ENCODE measurements around the gene PDE7B. TPM values are rescaled to one million over a fixed set of nuclear protein-coding genes. Genes with fewer than 3 reads are reported as not detected.

The PDE7B gene
- total and polyA plus RNA-seq, 9 of the 15 experiments (the other 6 are each of a cell fraction or from before 2014, with no cell fraction given), result 0.01 TPM; not detected in 8

DNA sequence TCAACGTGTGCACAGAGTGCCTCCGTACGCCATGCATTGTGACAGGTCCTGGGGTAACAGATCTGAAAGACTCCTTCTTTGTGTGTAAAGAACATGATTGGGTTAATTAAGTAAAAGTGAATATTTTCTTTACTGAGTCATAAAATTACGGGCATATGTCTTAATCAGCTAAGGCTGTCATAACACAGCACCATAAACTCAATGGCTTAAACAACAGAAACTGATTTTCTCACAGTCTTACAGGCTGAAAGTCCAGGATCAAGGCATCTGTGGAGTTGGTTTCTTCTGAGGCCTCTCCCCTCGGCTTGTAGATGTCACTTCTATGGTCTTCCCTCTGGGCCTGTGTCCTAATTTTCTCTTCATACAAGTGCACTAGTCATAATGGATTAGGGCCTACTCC lies 221.7 kb downstream of the PDE7B start:
- Histone ChIP-seq H2AFZ (ENCODE audit: low read depth, low read length) (no peak overlapping the region), H3K4me3 (no peak overlapping the region), H3K4me2 (ENCODE audit: insufficient read depth, low read length) (no peak overlapping the region), H3K36me3 (ENCODE audit: control insufficient read depth, insufficient read depth, low read length) (no peaks in the 10 kb centered on the region), H3K9ac (ENCODE audit: insufficient read depth in 1 of 2, low read depth in 2 of 2, low read length in 2 of 2) (no peak overlapping the region), H3K27me3 (ENCODE audit: control insufficient read depth in 2 of 2, insufficient read depth in 2 of 2, low read length in 2 of 2) (peaks cover 0 to 11% of the 10 kb centered on the region in 2 experiments; a peak in 2 of 5 replicates), H3K27ac (ENCODE audit: extremely low read depth, low read depth, low read length) (no peak overlapping the region), H3K79me2 (ENCODE audit: control insufficient read depth, insufficient read depth, low read length) (no peaks in the 10 kb centered on the region), H4K20me1 (replicated peaks; ENCODE audit: control insufficient read depth, insufficient read depth, low read length) (no peaks in the 10 kb centered on the region), H3K4me1 (replicated peaks in 1 of 2; ENCODE audit: control insufficient read depth in 2 of 2, insufficient read depth in 2 of 2, low read length in 2 of 2) (no peaks in the 10 kb centered on the region), H3K9me3 (replicated peaks; ENCODE audit: control insufficient read depth, insufficient read depth, low read depth, low read length) (no peaks in the 10 kb centered on the region), H3K9me1 (ENCODE audit: control insufficient read depth, insufficient read depth, low read length) (no peaks in the 10 kb centered on the region)
- intact Hi-C loops (cut with micrococcal nuclease), result no loop called here
- DNase-seq (ENCODE audit: extremely low read depth in 1 of 4, low spot score in 3 of 4) (no peak), ATAC-seq (no peak), FAIRE-seq (no peak)
- 23% methylated on average over 5 of the region's 5 CpGs for WGBS (ENCODE audit: insufficient coverage, low coverage, missing lambda C conversion rate)
- POLR2A ChIA-PET, result no interaction called here
- in situ Hi-C loops (cut with MboI), result no loop called here
- CTCF ChIA-PET (ENCODE audit: low intra/inter-chr PET ratio), result no interaction called here
- TF ChIP-seq SMAD3 (CRISPR knock-in tag; conservative IDR thresholded peaks at IDR 0.05), result no peak
- TF ChIP-seq ZNF3 (CRISPR knock-in tag; IDR thresholded peaks at IDR 0.05), result no peak
- TF ChIP-seq NCOR1 (IDR thresholded peaks at IDR 0.05), result no peak
- TF ChIP-seq RNF2 (IDR thresholded peaks at IDR 0.05), result no peak
- TF ChIP-seq GTF2B (IDR thresholded peaks at IDR 0.05; ENCODE audit: extremely low read depth, insufficient read length), result no peak
- TF ChIP-seq, protein P1, sequence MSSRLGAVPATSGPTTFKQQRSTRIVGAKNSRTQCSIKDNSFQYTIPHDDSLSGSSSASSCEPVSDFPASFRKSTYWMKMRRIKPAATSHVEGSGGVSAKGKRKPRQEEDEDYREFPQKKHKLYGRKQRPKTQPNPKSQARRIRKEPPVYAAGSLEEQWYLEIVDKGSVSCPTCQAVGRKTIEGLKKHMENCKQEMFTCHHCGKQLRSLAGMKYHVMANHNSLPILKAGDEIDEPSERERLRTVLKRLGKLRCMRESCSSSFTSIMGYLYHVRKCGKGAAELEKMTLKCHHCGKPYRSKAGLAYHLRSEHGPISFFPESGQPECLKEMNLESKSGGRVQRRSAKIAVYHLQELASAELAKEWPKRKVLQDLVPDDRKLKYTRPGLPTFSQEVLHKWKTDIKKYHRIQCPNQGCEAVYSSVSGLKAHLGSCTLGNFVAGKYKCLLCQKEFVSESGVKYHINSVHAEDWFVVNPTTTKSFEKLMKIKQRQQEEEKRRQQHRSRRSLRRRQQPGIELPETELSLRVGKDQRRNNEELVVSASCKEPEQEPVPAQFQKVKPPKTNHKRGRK (tag; IDR thresholded peaks at IDR 0.05), result no peak
- TF ChIP-seq XRCC4 (IDR thresholded peaks at IDR 0.05; ENCODE audit: extremely low read depth, insufficient read depth, insufficient read length), result no peak
- no peak for TF ChIP-seq ZNF408 (CRISPR knock-in tag; IDR thresholded peaks at IDR 0.05; ENCODE audit: low read depth)
- TF ChIP-seq ZNF274 (IDR thresholded peaks at IDR 0.05; ENCODE audit: borderline replicate concordance, low read depth, low read length), result no peak
- no peak for TF ChIP-seq ZNF121 (CRISPR knock-in tag; conservative IDR thresholded peaks at IDR 0.05)
- TF ChIP-seq ZBTB26 (CRISPR knock-in tag; IDR thresholded peaks at IDR 0.05), result no peak
- TF ChIP-seq TAF9B (IDR thresholded peaks at IDR 0.05; ENCODE audit: partially characterized antibody), result no peak
- TF ChIP-seq TRIM24 (IDR thresholded peaks at IDR 0.05), result no peak
- TF ChIP-seq ZNF124 (CRISPR knock-in tag; IDR thresholded peaks at IDR 0.05), result no peak
- TF ChIP-seq MAX (CRISPR knock-in tag; IDR thresholded peaks at IDR 0.05), result no peak
- TF ChIP-seq MTA3 (IDR thresholded peaks at IDR 0.05; ENCODE audit: borderline replicate concordance), result no peak
- TF ChIP-seq, protein P2, sequence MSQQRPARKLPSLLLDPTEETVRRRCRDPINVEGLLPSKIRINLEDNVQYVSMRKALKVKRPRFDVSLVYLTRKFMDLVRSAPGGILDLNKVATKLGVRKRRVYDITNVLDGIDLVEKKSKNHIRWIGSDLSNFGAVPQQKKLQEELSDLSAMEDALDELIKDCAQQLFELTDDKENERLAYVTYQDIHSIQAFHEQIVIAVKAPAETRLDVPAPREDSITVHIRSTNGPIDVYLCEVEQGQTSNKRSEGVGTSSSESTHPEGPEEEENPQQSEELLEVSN (IDR thresholded peaks at IDR 0.05; ENCODE audit: borderline replicate concordance in 1 of 2, extremely low read depth in 1 of 2, insufficient read depth in 1 of 2, insufficient read length in 1 of 2, low read depth in 1 of 2, low read length in 1 of 2, poor library complexity in 1 of 2, severe bottlenecking in 1 of 2), result no peak
- no peak for TF ChIP-seq RAD51 (IDR thresholded peaks at IDR 0.05; ENCODE audit: borderline replicate concordance, low read depth)
- no TSS peak for BruUV-seq (replicated peaks)
